K562 (cell line): ENCODE measurements around the gene LUZP1. TPM values are rescaled to one million over a fixed set of nuclear protein-coding genes. Genes with fewer than 3 reads are reported as not detected.

Experiments
- CLOCK ChIP-seq: fragments of 250-450 bp; sonication (Bioruptor Pico); IDR thresholded peaks from 2 replicates; pipeline ENCODE4 v1.4.0; 2020; ENCODE audit warnings: mild to moderate bottlenecking, moderate library complexity, borderline replicate concordance
- FOXA3 ChIP-seq, 2 experiments: fragments of 450-650 bp in 1 of 2; sonication (generic) in 1 of 2; formaldehyde crosslinking; IDR thresholded peaks in 1 of 2; conservative IDR thresholded peaks in 1 of 2; 2 replicates each; pipeline versions ENCODE4 v1.4.0 to v1.8.0; 2020 to 2022; ENCODE audit warnings: mild to moderate bottlenecking in 2 of 2, missing genetic modification reagents in 1 of 2
- HMG20A ChIP-seq: fragments of 450-650 bp; formaldehyde crosslinking; conservative IDR thresholded peaks from 2 replicates; pipeline ENCODE4 v1.4.0; 2020; ENCODE audit warnings: mild to moderate bottlenecking, mixed read lengths
- MAX ChIP-seq: sonication (generic); formaldehyde crosslinking; IDR thresholded peaks from 2 replicates; pipeline ENCODE4 v1.9.0; 2022; ENCODE audit warnings: mild to moderate bottlenecking, missing genetic modification reagents
- NFE2L1 ChIP-seq: fragments of 450-650 bp; IDR thresholded peaks from 2 replicates; pipeline ENCODE4 v1.6.1; 2016; ENCODE audit warnings: missing genetic modification characterization, low read depth, mild to moderate bottlenecking, missing compliant biosample characterization, moderate library complexity, borderline replicate concordance
- STAT5A ChIP-seq: IDR thresholded peaks from 2 replicates; pipeline ENCODE4 v1.6.1; 2012; ENCODE audit warnings: low read length, inconsistent platforms, borderline replicate concordance
- ZFP36 ChIP-seq: fragments of 150-350 bp; IDR thresholded peaks from 2 replicates; pipeline ENCODE4 v1.6.1; 2018; ENCODE audit warnings: low read length, low read depth; ENCODE audit not compliant: partially characterized antibody
- ZKSCAN8 ChIP-seq: fragments of 200-800 bp; sonication (Bioruptor generic); IDR thresholded peaks from 2 replicates; pipeline ENCODE4 v1.6.1; 2016; ENCODE audit warnings: missing genetic modification characterization, missing compliant biosample characterization
- ZNF121 ChIP-seq: sonication (generic); formaldehyde crosslinking; conservative IDR thresholded peaks from 2 replicates; pipeline ENCODE4 v1.8.0; 2022; ENCODE audit warnings: missing genetic modification reagents
- ZNF146 ChIP-seq: IDR thresholded peaks from one replicate; pipeline ENCODE4 v1.6.1; 2018; ENCODE audit warnings: missing compliant biosample characterization; ENCODE audit not compliant: unreplicated experiment
- ZNF165 ChIP-seq: fragments of 250-450 bp; sonication (Bioruptor Pico); IDR thresholded peaks from 2 replicates; pipeline ENCODE4 v1.4.0; 2020; ENCODE audit warnings: borderline replicate concordance
- ZNF175 ChIP-seq: fragments of 200-800 bp; sonication (Bioruptor generic); IDR thresholded peaks from 2 replicates; pipeline ENCODE4 v1.6.1; 2016; ENCODE audit warnings: low read depth, mild to moderate bottlenecking, missing genetic modification characterization, missing compliant biosample characterization
- ZNF766 ChIP-seq: fragments of 200-800 bp; sonication (Bioruptor generic); conservative IDR thresholded peaks from 2 replicates; pipeline ENCODE4 v1.6.1; 2016; ENCODE audit warnings: missing genetic modification characterization, missing compliant biosample characterization
- ZNF830 ChIP-seq: fragments of 250-450 bp; sonication (Bioruptor Pico); IDR thresholded peaks from 2 replicates; pipeline ENCODE4 v1.5.0; 2021; ENCODE audit warnings: mild to moderate bottlenecking
- polyA plus RNA-seq, 8 experiments: library from polyadenylated mRNA; depleted of rRNA in 4 of 8; stranded (reverse) in 5 of 8; unstranded in 3 of 8; fragments of >200 nt; fragmentation: Nextera tagmentation in 2 of 8; fragmentation: Illumina TruSeq in 1 of 8; extraction: Ambion mirVana in 2 of 8; extraction: Trizol in 1 of 8; gene quantifications; 2 replicates each; pipeline versions ENCODE4 v1.2.1 to v1.2.3, GENCODE V29; 2011 to 2014; ENCODE audit warnings: inconsistent platforms in 1 of 8, missing spikeins in 1 of 8
- total RNA-seq, 7 experiments: library from RNA; depleted of rRNA in 6 of 7; stranded (reverse); fragments of >200 nt in 6 of 7; fragmentation: Illumina TruSeq in 2 of 7; extraction: Trizol in 2 of 7; gene quantifications; 2 replicates each; pipeline versions ENCODE4 v1.2.1 to v1.2.3, GENCODE V29; 2011 to 2021; ENCODE audit warnings: low replicate concordance in 1 of 7

LUZP1 gene
- total and polyA plus RNA-seq, 9 of the 15 experiments (the other 6 are each of a cell fraction or from before 2014, with no cell fraction given): 6.5 to 19.1 (median 12.4) TPM

GRCh38 chr1:23069149-23069548 lies 99.5 kb downstream of the LUZP1 start (continued):
- TF ChIP-seq NFE2L1 (no peak), ZNF830 (no peak), FOXA3 (CRISPR knock-in tag; conservative IDR thresholded peaks at IDR 0.05 in 1 of 2, IDR thresholded peaks at IDR 0.05 in 1 of 2) (no peak), ZFP36 (no peak), HMG20A (CRISPR knock-in tag) (no peak), ZNF121 (CRISPR knock-in tag) (no peak), ZKSCAN8 (CRISPR knock-in tag) (no peak), STAT5A (no peak), ZNF165 (no peak), ZNF146 (CRISPR knock-in tag) (no peak), ZNF766 (CRISPR knock-in tag) (no peak), CLOCK (no peak), ZNF175 (CRISPR knock-in tag) (no peak), MAX (CRISPR knock-in tag) (no peak)
